ENCODE results near the gene ABCF1.

DNA sequence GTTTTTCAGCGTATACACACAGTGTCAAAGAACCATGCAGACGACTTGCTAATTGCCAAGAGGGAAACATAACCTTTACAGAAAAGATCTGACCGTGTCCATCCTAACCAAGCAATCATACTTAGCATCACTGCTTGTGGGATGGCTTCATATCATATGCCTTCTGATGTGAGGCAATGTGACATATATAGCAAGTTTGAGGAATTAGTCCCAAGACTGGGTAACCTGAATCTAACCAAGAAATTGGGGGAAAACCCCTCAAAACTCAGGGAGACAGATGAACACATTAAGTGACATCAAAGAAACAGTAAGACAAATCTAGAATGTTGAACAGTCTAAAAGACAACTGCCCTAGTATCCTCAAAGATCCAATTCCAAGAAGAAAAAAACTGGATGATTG, 33.3 kb upstream of the ABCF1 start:
- TF ChIP-seq POLR2A (IDR thresholded peaks at IDR 0.05; ENCODE audit: low read depth, low read length) (no peak), TAF1 (IDR thresholded peaks at IDR 0.05; ENCODE audit: borderline replicate concordance, low read depth, low read length) (no peak), POLR2AphosphoS5 (IDR thresholded peaks at IDR 0.05; ENCODE audit: low read depth, low read length) (no peak)
